H1 (cell line): ENCODE measurements around the gene FAM174B. TPM values are rescaled to one million over a fixed set of nuclear protein-coding genes. Genes with fewer than 3 reads are reported as not detected.

ENCODE experiments used
- CTCF ChIA-PET: fragments of 300-600 bp; sonication (Branson Sonifier 250); formaldehyde crosslinking; loops from one replicate; lab custom pipeline; 2021; ENCODE audit not compliant: partially characterized antibody; lab: Charles Lee
- POLR2A ChIA-PET: fragments of 300-600 bp; sonication (Branson Sonifier 250); formaldehyde crosslinking; loops from one replicate; lab custom pipeline; 2021; ENCODE audit warnings: inconsistent platforms; ENCODE audit not compliant: partially characterized antibody; lab: Charles Lee
- DNase-seq, 2 experiments: peaks; one replicate each; pipeline versions ENCODE4 v3.0.0 to v3.0.0-alpha.2; 2010 to 2022; ENCODE audit warnings: low spot score in 2 of 2, low read depth in 1 of 2, mixed read lengths in 1 of 2
- FAIRE-seq: peaks from 2 replicates; lab custom pipeline; 2011; peaks lifted over from hg19 to GRCh38; lab: Jason Lieb, UNC
- H2AFZ ChIP-seq: 2 replicates; pipeline ENCODE4 v1.8.1; 2012; ENCODE audit warnings: low read length, inconsistent platforms
- H2AK5ac ChIP-seq: 2 replicates; pipeline ENCODE4 v1.6.1; 2013; ENCODE audit warnings: low read depth, low read length
- H2BK120ac ChIP-seq: replicated peaks from 2 replicates; pipeline ENCODE3; 2013; ENCODE audit warnings: low read depth, low read length, inconsistent platforms
- H2BK12ac ChIP-seq: 2 replicates; pipeline ENCODE4 v1.6.1; 2013; ENCODE audit warnings: low read depth, low read length
- H2BK15ac ChIP-seq: 2 replicates; pipeline ENCODE4 v1.6.1; 2013; ENCODE audit warnings: low read length
- H2BK20ac ChIP-seq: 2 replicates; pipeline ENCODE4 v1.6.1; 2013; ENCODE audit warnings: low read length
- H2BK5ac ChIP-seq: 2 replicates; pipeline ENCODE4 v1.6.1; 2013; ENCODE audit warnings: low read depth, low read length
- H3K14ac ChIP-seq: 2 replicates; pipeline ENCODE4 v1.6.1; 2013; ENCODE audit warnings: inconsistent platforms; ENCODE audit not compliant: insufficient read length
- H3K18ac ChIP-seq: 2 replicates; pipeline ENCODE4 v1.6.1; 2013; ENCODE audit warnings: low read length; ENCODE audit errors: extremely low read depth
- H3K23ac ChIP-seq: 2 replicates; pipeline ENCODE4 v1.6.1; 2013; ENCODE audit warnings: inconsistent platforms; ENCODE audit not compliant: insufficient read length
- H3K23me2 ChIP-seq: 2 replicates; pipeline ENCODE4 v1.6.1; 2013; ENCODE audit warnings: low read depth, low read length
- H3K27ac ChIP-seq: 2 replicates; pipeline ENCODE4 v1.6.1; 2011; ENCODE audit warnings: low read depth, low read length, inconsistent platforms
- H3K27me3 ChIP-seq, 4 experiments: replicated peaks in 1 of 4; 1 replicate in 1 of 4; 2 replicates in 3 of 4; pipeline versions ENCODE4 v1.6.1 to v1.8.1; 2011 to 2013; ENCODE audit warnings: low read length in 3 of 4, mild to moderate bottlenecking in 3 of 4, inconsistent platforms in 2 of 4, mixed read lengths in 2 of 4, moderate library complexity in 1 of 4; ENCODE audit not compliant: control insufficient read depth in 3 of 4, insufficient read depth in 3 of 4; ENCODE audit errors: extremely low read depth in 1 of 4
- H3K36me3 ChIP-seq, 4 experiments: 2 replicates each; pipeline versions ENCODE4 v1.6.1 to v1.8.1; 2011 to 2013; ENCODE audit warnings: mild to moderate bottlenecking in 4 of 4, low read length in 3 of 4, moderate library complexity in 2 of 4, control low read depth in 1 of 4, inconsistent platforms in 1 of 4; ENCODE audit not compliant: insufficient read depth in 4 of 4, control insufficient read depth in 2 of 4
- H3K4ac ChIP-seq: replicated peaks from 2 replicates; pipeline ENCODE3; 2013; ENCODE audit warnings: low read length, low read depth, mixed read lengths, inconsistent platforms; ENCODE audit not compliant: insufficient read length
- H3K4me1 ChIP-seq, 4 experiments: replicated peaks in 1 of 4; 1 replicate in 1 of 4; 2 replicates in 3 of 4; pipeline versions ENCODE4 v1.6.1 to v1.8.1; 2011 to 2013; ENCODE audit warnings: low read length in 3 of 4, inconsistent platforms in 2 of 4, mixed read lengths in 1 of 4; ENCODE audit not compliant: insufficient read depth in 4 of 4, control insufficient read depth in 3 of 4
- H3K4me2 ChIP-seq, 2 experiments: 2 replicates each; pipeline versions ENCODE4 v1.6.1 to v1.8.1; 2011 to 2013; ENCODE audit warnings: low read depth in 2 of 2, low read length in 2 of 2, control low read depth in 1 of 2, inconsistent platforms in 1 of 2, mild to moderate bottlenecking in 1 of 2; ENCODE audit not compliant: insufficient read depth in 1 of 2
- H3K4me3 ChIP-seq, 4 experiments: fragments of 200-600, 300-600 bp in 1 of 4; sonication (generic), shearing (Covaris generic), sonication (Bioruptor Twin) in 1 of 4; 2 replicates each; pipeline versions ENCODE4 v1.5.1 to v1.8.1; 2011 to 2016; ENCODE audit warnings: low read length in 4 of 4, low read depth in 3 of 4, control low read depth in 2 of 4, inconsistent platforms in 2 of 4, mild to moderate bottlenecking in 2 of 4, mixed read lengths in 1 of 4, moderate library complexity in 1 of 4; ENCODE audit not compliant: insufficient read depth in 2 of 4; ENCODE audit errors: extremely low read depth in 1 of 4
- H3K56ac ChIP-seq: replicated peaks from 2 replicates; pipeline ENCODE3; 2013; ENCODE audit warnings: low read depth, mild to moderate bottlenecking, mixed read lengths, low read length, inconsistent platforms; ENCODE audit not compliant: insufficient read length
- H3K79me1 ChIP-seq: 2 replicates; pipeline ENCODE4 v1.6.1; 2013; ENCODE audit warnings: low read depth, low read length, control low read depth
- H3K79me2 ChIP-seq, 2 experiments: 2 replicates each; pipeline versions ENCODE4 v1.6.1 to v1.8.1; 2012 to 2013; ENCODE audit warnings: low read length in 2 of 2, mild to moderate bottlenecking in 2 of 2, inconsistent platforms in 1 of 2; ENCODE audit not compliant: insufficient read depth in 2 of 2, control insufficient read depth in 1 of 2
- H3K9ac ChIP-seq, 4 experiments: replicated peaks in 1 of 4; 1 replicate in 1 of 4; 2 replicates in 3 of 4; pipeline versions ENCODE4 v1.6.1 to v1.8.1; 2011 to 2013; ENCODE audit warnings: low read depth in 3 of 4, low read length in 3 of 4, control low read depth in 2 of 4, mild to moderate bottlenecking in 2 of 4, moderate library complexity in 2 of 4, inconsistent platforms in 1 of 4; ENCODE audit errors: extremely low read depth in 1 of 4
- H3K9me3 ChIP-seq, 2 experiments: 2 replicates each; pipeline versions ENCODE4 v1.6.1 to v1.8.1; 2012 to 2013; ENCODE audit warnings: mild to moderate bottlenecking in 2 of 2, moderate library complexity in 2 of 2, control low read depth in 1 of 2, inconsistent platforms in 1 of 2, low read depth in 1 of 2, low read length in 1 of 2, mixed read lengths in 1 of 2; ENCODE audit not compliant: insufficient read depth in 2 of 2
- H4K20me1 ChIP-seq, 2 experiments: replicated peaks in 1 of 2; 2 replicates each; pipeline versions ENCODE3 to v1.8.1; 2011 to 2013; ENCODE audit warnings: inconsistent platforms in 2 of 2, low read length in 2 of 2, mild to moderate bottlenecking in 1 of 2; ENCODE audit not compliant: insufficient read depth in 2 of 2, control insufficient read depth in 1 of 2
- H4K5ac ChIP-seq: 2 replicates; pipeline ENCODE4 v1.6.1; 2013; ENCODE audit warnings: low read length, low read depth, mixed read lengths, inconsistent platforms; ENCODE audit not compliant: insufficient read length
- H4K8ac ChIP-seq: 2 replicates; pipeline ENCODE4 v1.8.0; 2013; ENCODE audit warnings: mild to moderate bottlenecking, moderate library complexity, low read length, inconsistent platforms; ENCODE audit not compliant: insufficient read depth; ENCODE audit errors: extremely low read depth
- H4K91ac ChIP-seq: replicated peaks from 2 replicates; pipeline ENCODE3; 2013; ENCODE audit warnings: low read length, mixed read lengths, inconsistent platforms; ENCODE audit not compliant: insufficient read length
- NRF1 ChIP-seq: IDR thresholded peaks from 2 replicates; pipeline ENCODE4 v1.6.1; 2011; ENCODE audit warnings: mild to moderate bottlenecking, low read depth, low read length, improper control_type of control experiment
- POU5F1 ChIP-seq: IDR thresholded peaks from 2 replicates; pipeline ENCODE4 v1.6.1; 2011; ENCODE audit warnings: low read depth, mild to moderate bottlenecking, low read length, moderate library complexity
- WGBS, 2 experiments: shearing (Covaris generic) in 1 of 2; methylation state at CpG; one replicate each; pipeline versions ENCODE4 v1.1.6 to v1.1.7; 2013 to 2015; ENCODE audit warnings: low lambda C conversion rate in 2 of 2, mixed read lengths in 2 of 2, inconsistent platforms in 1 of 2, low coverage in 1 of 2, missing lambda C conversion rate in 1 of 2; ENCODE audit not compliant: insufficient replicate concordance in 2 of 2, insufficient coverage in 1 of 2, insufficient read length in 1 of 2; ENCODE audit errors: extremely low coverage in 1 of 2, missing lambda C conversion rate in 1 of 2; 5-methylcytosine and 5-hydroxymethylcytosine counted together
- polyA plus RNA-seq, 7 experiments: library from polyadenylated mRNA; depleted of rRNA in 3 of 7; stranded (reverse) in 5 of 7; unstranded in 2 of 7; fragments of >200 nt in 5 of 7; fragments of 200-250 nt in 2 of 7; gene quantifications; 1 replicate in 5 of 7; 2 replicates in 1 of 7; 4 replicates in 1 of 7; pipeline versions ENCODE4 v1.2.1 to v1.2.3, GENCODE V29; 2011 to 2013; ENCODE audit warnings: missing spikeins in 2 of 7, mixed read lengths in 2 of 7
- total RNA-seq: library from RNA; stranded (reverse); fragmentation: NEBNext Ultra II Directional; extraction: Animal tissue kit (Norgen Biotek cat#: 25700); gene quantifications from 2 replicates; pipeline ENCODE4 v1.2.1, GENCODE V29; 2021

The FAM174B gene
- total and polyA plus RNA-seq, 2 of the 8 experiments (the other 6 are each of a cell fraction or from before 2014, with no cell fraction given): 9.3 to 35.2 TPM

DNA sequence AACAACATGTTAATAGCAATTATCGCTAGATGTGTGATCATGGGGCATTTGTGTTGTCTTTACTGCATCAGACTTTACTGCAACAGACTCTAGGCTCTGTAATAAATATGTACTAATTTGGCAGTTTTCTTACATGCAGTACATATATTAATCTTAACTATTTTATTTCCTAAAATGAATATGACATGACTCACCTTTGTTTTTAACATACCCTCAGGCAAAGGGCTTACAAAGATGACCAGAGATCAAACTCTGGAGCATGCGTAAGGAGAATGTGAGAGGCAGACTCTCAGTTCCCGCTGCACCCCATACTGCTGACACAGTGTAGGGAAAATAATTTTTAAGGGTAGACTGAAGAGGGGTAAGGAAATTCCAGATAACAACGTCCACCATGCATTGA lies 7.2 kb upstream of the FAM174B start:
- TF ChIP-seq POU5F1 (no peak), NRF1 (no peak)
- H4K8ac ChIP-seq: no peak overlapping the region
- no peak overlapping the region for H2BK20ac ChIP-seq
- H3K23ac ChIP-seq: no peak overlapping the region
- H3K56ac ChIP-seq: no peak overlapping the region
- no peak overlapping the region for H3K27ac ChIP-seq
- no peaks in the 10 kb centered on the region for H4K20me1 ChIP-seq
- H4K91ac ChIP-seq: no peak overlapping the region
- H4K5ac ChIP-seq: no peak overlapping the region
- no peak overlapping the region for H2BK120ac ChIP-seq
- no peak for FAIRE-seq
- H3K4me2 ChIP-seq: no peak overlapping the region
- CTCF ChIA-PET: interaction anchor here (1.0 kb wide), 1 partner anchor 141 kb away, joined by 3 read pairs; no protein-coding TSS in a partner anchor
- peaks cover 0 to 9% (median 7%) of the 10 kb centered on the region in 4 experiments; a peak in 5 of 7 replicates for H3K4me1 ChIP-seq
- H2AK5ac ChIP-seq: no peak overlapping the region
- POLR2A ChIA-PET: no interaction called here
- H2BK15ac ChIP-seq: no peak overlapping the region
- H3K4ac ChIP-seq: no peak overlapping the region
- H3K27me3 ChIP-seq: no peaks in the 10 kb centered on the region; a peak in 1 of 7 replicates
- 94% methylated on average over 4 of the region's 4 CpGs; no CpG with 5 or more reads in 1 of the 2 experiments for WGBS, 2 experiments
- no peak overlapping the region for H3K18ac ChIP-seq
- H3K14ac ChIP-seq: no peak overlapping the region
- H3K79me2 ChIP-seq: no peaks in the 10 kb centered on the region
- H3K4me3 ChIP-seq: no peak overlapping the region
- H3K9ac ChIP-seq: no peak overlapping the region
- no peak for DNase-seq
- no peak overlapping the region for H2BK5ac ChIP-seq
- no peaks in the 10 kb centered on the region for H3K36me3 ChIP-seq
- H3K9me3 ChIP-seq: no peaks in the 10 kb centered on the region
- no peaks in the 10 kb centered on the region for H3K79me1 ChIP-seq
- no peak overlapping the region for H2AFZ ChIP-seq
- H3K23me2 ChIP-seq: no peaks in the 10 kb centered on the region
- no peak overlapping the region for H2BK12ac ChIP-seq
